HCT116 (cell line): ENCODE data around the gene CRYGN.

ENCODE experiments used
- ATF3 ChIP-seq: IDR thresholded peaks from 2 replicates; pipeline ENCODE4 v1.6.1; 2012
- JUND ChIP-seq: IDR thresholded peaks from 2 replicates; pipeline ENCODE4 v1.6.1; 2012
- ZFX ChIP-seq: fragments of 450-650 bp; IDR thresholded peaks from 2 replicates; pipeline ENCODE4 v1.6.1; 2017
- TF ChIP-seq, protein P1 (sequence below), 3 experiments: fragments of 200-600 bp in 1 of 3; sonication (generic) in 1 of 3; IDR thresholded peaks in 2 of 3; conservative IDR thresholded peaks in 1 of 3; 2 replicates each; pipeline ENCODE4 v1.5.1; 2012 to 2017; ENCODE audit warnings: low read depth in 2 of 3, low read length in 2 of 3, antibody characterized with exemption in 1 of 3, borderline replicate concordance in 1 of 3, control low read depth in 1 of 3, mild to moderate bottlenecking in 1 of 3, mixed read lengths in 1 of 3, mixed run types in 1 of 3, moderate library complexity in 1 of 3; ENCODE audit not compliant: insufficient read depth in 1 of 3

DNA sequence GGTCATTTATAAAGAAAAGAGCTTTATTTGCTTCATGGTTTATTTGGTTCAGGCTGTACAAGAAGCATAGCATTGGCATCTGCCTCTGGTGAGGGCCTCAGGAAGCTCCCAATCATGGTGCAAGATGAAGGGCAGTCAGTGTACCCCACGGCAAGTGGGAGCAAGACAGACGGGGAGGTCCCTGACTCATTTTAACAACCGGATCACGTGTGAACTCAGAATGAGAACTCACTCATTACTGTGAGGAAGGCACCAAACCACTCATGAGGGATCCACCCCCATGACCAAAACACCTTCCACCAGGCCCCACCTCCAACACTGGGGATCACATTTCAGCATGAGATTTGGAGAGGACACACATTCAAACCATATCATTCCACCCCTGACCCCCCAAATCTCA, 15.7 kb upstream of the CRYGN start:
- TF ChIP-seq ATF3 (no peak), ZFX (no peak), JUND (no peak)
- TF ChIP-seq, protein P1, sequence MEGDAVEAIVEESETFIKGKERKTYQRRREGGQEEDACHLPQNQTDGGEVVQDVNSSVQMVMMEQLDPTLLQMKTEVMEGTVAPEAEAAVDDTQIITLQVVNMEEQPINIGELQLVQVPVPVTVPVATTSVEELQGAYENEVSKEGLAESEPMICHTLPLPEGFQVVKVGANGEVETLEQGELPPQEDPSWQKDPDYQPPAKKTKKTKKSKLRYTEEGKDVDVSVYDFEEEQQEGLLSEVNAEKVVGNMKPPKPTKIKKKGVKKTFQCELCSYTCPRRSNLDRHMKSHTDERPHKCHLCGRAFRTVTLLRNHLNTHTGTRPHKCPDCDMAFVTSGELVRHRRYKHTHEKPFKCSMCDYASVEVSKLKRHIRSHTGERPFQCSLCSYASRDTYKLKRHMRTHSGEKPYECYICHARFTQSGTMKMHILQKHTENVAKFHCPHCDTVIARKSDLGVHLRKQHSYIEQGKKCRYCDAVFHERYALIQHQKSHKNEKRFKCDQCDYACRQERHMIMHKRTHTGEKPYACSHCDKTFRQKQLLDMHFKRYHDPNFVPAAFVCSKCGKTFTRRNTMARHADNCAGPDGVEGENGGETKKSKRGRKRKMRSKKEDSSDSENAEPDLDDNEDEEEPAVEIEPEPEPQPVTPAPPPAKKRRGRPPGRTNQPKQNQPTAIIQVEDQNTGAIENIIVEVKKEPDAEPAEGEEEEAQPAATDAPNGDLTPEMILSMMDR (IDR thresholded peaks at IDR 0.05 in 2 of 3, conservative IDR thresholded peaks at IDR 0.05 in 1 of 3; ENCODE audit: borderline replicate concordance in 1 of 3, insufficient read depth in 1 of 3, low read depth in 2 of 3, low read length in 2 of 3), result no peak
